ENCODE results near the gene APOC3.
"Not testable (repeated sequence)": the region's sequence is repeated elsewhere in the genome, so short reads cannot be mapped to it uniquely, and the experiment has no call there.

APOC3 gene

DNA sequence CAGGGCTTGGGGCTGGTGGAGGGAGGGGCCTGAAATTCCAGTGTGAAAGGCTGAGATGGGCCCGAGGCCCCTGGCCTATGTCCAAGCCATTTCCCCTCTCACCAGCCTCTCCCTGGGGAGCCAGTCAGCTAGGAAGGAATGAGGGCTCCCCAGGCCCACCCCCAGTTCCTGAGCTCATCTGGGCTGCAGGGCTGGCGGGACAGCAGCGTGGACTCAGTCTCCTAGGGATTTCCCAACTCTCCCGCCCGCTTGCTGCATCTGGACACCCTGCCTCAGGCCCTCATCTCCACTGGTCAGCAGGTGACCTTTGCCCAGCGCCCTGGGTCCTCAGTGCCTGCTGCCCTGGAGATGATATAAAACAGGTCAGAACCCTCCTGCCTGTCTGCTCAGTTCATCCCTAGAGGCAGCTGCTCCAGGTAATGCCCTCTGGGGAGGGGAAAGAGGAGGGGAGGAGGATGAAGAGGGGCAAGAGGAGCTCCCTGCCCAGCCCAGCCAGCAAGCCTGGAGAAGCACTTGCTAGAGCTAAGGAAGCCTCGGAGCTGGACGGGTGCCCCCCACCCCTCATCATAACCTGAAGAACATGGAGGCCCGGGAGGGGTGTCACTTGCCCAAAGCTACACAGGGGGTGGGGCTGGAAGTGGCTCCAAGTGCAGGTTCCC lies at the start of gene APOC3:
APOC3 (plus strand) TSS at position 383 of the 659 bp plus-strand sequence. CDS start 676 bp downstream, outside the sequence.
- no peak for DNase-seq

- DNase-seq, result no peak
Observed at GRCh38 chr11:116782728-116783127, 47.0 kb upstream of the APOC3 start.

DNA sequence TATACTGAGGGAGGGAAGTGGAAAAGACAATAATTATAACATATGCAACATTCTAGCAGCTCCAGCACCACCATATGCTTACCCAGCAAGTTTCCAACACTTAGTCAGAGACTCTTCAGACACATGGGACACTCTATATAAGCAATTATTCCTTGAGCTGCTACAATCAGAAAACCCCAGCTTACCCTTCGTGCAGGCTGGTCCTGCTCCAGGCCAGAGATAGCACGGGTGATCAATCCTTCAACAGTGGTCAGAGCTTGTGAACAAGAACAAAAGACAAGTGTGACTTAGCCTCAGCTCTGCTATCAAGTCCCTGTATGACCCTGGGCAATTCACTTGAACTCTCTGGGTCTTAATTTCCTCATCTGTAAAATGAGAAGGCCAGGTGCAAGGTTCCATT lies 43.4 kb upstream of the APOC3 start:
- DNase-seq, result no peak

DNA sequence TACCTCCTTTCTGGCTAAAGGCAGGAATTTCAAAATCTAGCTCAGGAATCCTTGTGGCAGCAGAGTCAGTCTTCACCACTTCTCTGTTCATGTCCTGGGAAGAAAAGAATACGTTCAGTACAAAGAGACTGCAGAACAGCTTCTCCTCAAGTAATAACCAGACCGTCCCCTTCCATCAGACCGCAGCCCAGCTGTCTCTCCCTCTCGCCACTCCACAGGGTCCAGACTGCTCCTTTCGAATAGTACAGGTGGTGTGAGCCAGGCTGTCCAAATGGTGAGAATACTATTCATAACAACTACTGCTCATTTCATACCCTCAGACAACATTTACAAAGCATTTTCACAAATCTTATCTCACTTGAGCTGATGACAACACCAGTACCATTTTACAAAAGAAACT lies 42.7 kb upstream of the APOC3 start:
- no peak for DNase-seq

- DNase-seq, result no peak
Observed at GRCh38 chr11:116787436-116787785, 42.3 kb upstream of the APOC3 start.

- peak; percentile 90 for DNase-seq
Observed at GRCh38 chr11:116787786-116788486, 41.8 kb upstream of the APOC3 start, which contains the start of gene ZPR1. Gene ZPR1 (minus strand): TSS chr11:116788023. CDS start chr11:116787990, 33 bp downstream.

DNA sequence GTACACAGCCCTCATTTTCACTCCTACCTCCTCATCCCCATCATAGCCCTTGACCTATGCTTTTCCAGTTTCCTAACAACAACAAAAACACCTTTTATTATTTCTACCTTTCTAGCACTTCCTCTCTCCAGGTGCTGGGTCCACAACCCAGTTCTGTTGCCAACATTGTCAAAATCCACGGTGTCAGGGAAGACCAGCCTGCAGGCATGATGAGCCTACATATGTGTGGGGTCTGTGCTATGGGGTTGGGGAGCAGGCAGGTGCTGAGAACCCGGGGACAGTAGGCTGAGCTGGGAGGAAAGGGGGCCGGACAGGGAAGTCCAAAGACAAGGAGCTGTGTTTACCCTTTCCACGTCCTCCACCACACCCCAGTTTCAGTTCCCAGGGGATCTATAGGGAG lies 41.2 kb upstream of the APOC3 start:
- DNase-seq, result no peak

- no peak for DNase-seq
Observed at GRCh38 chr11:116788975-116789374, 40.7 kb upstream of the APOC3 start.

- DNase-seq, result no peak
Observed at GRCh38 chr11:116790167-116791001, 39.3 kb upstream of the APOC3 start.

DNA sequence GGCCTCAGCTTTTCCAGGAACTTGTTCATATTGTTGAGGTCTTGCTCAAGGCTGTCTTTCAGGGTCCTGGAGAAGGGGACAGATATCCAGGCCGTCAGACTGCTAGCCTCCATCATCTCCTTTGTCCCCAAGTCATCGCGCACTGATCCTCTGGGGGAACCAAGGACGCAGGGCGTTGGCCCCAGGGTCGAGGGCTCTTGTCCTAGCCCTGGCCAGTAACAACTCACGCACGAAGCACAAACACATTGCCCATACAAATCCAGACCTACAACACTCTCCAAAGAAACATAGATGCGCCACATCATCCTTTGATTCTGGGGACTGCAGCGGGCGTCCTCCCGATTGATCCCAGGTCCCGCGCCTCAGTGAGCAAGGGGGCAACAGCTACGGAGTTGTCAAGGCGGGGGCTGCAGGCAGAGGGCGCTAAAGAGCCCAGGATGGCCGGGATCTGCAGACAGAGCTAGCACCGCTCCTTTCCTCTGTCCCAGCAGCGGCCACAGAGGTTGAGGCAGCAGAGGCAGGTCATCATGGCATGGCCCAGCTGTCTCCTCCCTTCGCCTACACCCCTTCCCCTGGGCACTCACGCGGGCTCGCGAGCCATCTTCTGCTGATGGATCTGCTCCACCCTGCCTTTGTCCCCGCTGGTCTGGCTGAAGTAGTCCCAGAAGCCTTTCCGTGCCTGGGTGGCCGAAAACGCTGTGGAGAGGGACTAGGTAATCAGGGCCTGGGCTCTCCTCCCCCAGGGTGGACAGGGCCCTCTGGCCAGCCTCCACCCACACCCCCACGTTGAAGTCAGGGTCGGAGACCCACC lies 38.5 kb upstream of the APOC3 start:
- DNase-seq, result peak; percentile 71

DNA sequence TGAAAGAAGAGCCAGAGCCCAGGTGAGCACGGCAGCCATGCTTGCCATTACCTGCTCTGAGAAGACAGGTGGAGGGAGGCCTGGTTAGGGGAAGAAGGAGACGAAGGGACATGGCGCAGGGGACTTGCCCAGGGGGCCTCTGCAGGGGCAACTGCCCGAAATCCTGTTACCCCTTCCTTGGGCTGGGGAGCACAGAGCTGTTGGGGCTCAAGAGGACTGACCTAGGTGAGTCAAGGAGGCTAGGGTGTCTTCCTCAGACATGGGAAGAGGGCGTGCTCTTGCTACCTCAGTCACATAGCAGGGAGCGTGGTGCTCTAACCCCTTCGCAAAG lies 37.9 kb upstream of the APOC3 start, which contains the start of gene APOA5:
APOA5 (minus strand) TSS at position 67 of the 331 bp plus-strand sequence; CDS start at position 48, 19 bp downstream.
- no peak for DNase-seq

DNA sequence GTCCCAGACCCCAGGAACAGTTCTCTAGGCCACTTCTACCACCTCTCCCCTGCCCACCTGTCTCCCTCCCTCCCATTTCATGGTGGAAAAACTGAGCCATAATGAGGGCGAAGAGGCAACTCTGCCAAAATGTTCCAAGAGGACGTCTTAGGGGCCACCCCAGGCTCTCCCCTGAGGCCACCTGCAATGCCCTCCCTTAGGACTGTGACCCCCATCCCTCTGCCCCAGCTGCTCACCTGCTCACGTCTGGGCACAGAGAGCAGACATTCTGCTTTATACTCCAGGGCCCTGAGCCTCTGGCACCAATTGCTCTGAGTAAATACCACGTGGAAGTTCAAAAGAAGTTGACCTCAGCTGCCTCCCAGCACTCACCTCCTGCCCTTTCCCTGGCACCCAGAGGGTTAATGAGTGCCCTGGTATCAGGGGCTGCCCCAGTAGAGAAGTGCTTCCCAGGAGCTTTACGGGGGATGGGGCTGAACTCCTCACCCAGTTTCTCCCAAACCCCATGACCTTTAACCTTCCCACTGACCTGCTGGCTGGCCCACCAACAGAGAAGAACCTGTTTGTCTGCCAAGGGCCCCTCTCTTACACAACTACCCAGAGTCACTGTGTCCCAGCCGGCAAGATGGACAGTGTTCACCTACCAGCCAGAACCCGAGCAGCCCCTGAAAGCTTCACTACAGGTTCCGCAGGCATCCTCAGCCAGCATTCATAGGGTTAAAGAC lies 37.4 kb upstream of the APOC3 start:
- no peak for DNase-seq

DNA sequence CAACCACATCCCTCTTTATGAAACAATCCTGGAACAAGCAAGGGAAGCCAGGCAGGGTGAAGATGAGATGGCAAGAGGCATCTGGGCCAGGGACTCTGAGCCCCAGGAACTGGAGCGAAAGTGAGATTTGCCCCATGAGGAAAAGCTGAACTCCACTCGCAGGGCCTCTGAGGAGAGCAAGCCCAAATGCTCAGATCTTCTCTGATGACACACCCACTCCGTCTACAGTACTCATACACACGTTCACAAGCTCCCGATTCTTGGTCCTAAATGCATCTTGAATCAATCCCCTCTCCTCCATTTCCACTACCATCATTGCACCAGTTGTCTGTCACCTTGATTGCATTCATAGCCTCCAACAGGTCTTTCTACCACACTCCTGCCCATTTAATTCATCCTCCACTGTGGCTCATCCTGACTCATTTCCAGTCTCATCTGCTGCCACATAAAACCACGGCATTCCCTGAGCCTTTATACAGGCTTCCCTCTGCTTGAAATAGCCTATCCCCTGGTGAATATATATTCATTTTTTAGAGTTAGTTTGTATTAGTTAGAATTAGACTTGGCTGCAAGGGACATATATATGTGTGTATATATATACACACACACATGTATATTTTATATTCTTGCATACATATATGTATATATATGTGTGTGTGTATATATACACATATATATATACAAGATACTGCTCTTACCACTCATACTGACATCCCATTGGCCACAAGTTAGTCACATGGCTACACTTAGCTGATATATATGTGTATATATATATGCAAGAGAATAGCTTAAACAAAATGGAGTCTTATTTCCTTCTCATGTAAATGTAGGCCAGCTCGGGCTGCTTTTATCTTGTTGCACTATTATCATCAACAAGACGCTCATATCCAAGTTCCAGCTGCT lies 36.6 kb upstream of the APOC3 start:
- no peak for DNase-seq

DNA sequence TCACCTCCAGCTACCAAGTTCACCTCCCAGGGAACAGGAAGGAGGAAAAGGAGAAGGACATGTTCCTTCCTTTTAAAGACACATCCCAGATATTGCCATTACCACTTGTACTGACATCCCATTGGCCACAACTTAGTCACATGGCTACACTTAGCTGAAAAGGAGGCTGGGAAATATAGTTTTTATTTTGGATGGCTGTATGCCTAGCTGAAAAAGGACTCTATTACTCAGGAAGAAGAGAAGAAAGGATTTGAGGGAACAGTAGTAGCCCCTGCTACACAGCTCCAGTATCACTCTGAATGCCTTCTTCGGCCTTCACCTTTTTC lies 36.0 kb upstream of the APOC3 start:
- no peak for DNase-seq

DNA sequence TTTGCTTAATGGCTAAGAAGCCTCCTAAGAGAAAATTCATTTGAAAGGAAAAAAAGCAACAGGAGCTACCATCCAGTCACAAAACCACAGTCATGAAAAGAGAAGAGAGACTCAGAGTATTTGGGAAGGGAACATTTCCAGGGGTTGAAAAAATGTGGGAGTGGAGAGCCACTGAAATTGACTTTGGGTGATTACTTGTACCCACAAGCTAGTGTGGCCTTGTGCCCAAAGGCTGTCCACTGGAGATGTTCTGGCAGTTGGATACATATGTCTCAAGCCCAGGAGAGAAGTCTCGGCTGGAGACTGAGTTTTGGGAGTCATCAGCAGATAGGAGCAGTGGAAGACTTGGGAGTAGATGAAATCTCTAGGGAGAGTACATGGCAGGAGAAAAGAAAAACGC lies 34.9 kb upstream of the APOC3 start:
- DNase-seq, result no peak

GRCh38 chr11:116796548-116796947 lies 33.2 kb upstream of the APOC3 start:
- no peak for DNase-seq

GRCh38 chr11:116797816-116798215 lies 31.9 kb upstream of the APOC3 start:
- DNase-seq, result no peak

DNA sequence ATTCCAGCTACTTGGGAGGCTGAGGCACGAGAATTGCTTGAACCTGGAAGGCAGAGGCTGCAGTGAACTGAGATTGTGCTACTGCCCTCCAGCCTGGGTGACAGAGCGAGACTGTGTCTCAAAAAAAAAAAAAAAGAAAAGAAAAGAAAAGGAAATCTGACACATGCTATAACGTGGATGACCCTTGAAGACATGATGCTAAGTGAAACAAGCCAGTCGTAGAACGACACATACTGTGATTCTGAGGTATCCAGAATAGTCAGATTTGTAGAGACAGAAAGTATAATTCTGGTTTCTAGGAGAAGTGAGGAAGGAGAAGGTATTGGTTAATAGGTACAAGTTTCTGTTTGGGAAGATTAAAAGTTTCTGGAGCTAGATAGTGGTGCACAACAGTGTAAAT lies 31.3 kb upstream of the APOC3 start:
- DNase-seq, result no peak

- no peak for DNase-seq
Observed at GRCh38 chr11:116800610-116801009, 29.1 kb upstream of the APOC3 start.

GRCh38 chr11:116801662-116802061 lies 28.0 kb upstream of the APOC3 start:
- DNase-seq, result not testable (repeated sequence)

- DNase-seq, result no peak
Observed at GRCh38 chr11:116804001-116804400, 25.7 kb upstream of the APOC3 start.
